GM19238 (cell line): ENCODE results near the gene NDRG3.
A peak's percentile ranks its signal among the peaks of the same experiment; 100 is the strongest.
"Not testable (repeated sequence)": the region's sequence is repeated elsewhere in the genome, so short reads cannot be mapped to it uniquely, and the experiment has no call there.

Source experiments
- DNase-seq: peaks from one replicate; pipeline ENCODE4 v3.0.0; 2011; ENCODE audit warnings: low spot score; ENCODE audit not compliant: insufficient read length

Gene NDRG3

DNA sequence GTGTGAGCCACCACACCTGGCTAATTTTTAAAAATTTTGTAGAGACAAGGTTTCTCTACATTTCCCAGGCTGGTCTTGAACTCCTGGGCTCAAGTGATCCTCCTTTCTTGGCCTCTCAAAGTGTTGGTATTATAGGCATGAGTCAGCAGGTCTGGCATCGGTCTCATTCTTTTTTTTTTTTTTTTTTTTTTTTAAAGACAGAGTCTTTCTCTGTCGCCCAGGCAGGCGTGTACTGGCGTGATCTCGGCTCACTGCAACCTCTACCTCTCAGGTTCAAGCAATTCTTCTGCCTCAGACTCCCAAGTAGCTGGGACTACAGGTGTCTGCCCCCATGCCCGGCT is 137.5 kb downstream of the NDRG3 start:
- not testable (repeated sequence) for DNase-seq

DNA sequence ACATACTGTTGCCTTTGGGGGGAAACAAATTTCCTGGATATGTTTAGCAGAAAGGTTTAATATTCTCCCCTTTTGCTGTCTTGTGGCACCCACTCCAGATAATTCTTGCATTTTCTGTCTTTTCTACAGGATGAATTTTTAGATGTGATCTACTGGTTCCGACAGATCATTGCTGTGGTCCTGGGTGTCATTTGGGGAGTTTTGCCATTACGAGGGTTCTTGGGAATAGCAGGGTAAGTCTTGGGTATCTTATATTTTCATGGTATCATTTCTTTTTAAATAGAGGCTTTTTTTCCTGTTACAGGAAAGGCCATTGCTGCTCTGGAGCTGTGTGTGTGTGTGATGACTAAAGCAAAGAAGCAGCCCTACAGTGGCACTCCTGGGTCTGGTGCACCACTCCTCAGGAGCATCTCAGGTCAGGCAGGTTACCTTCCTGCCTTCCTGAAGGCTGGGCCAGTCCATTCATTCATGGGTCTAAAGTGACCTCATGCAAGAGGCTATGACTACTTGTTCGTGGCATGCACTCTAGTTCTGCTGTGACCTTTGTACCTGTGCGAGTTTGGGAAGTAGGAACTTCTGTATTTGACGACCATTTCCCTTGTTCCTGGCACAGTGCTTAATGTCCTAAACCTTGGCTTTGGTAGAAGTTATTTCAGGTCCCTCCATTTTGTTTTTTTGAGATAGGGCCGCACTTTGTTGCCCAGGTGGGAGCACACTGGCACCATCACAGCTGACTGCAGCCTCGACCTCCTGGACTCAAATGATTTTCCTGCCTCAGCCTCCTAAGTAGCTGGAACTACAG is 138.1 kb downstream of the NDRG3 start:
- DNase-seq: no peak

DNA sequence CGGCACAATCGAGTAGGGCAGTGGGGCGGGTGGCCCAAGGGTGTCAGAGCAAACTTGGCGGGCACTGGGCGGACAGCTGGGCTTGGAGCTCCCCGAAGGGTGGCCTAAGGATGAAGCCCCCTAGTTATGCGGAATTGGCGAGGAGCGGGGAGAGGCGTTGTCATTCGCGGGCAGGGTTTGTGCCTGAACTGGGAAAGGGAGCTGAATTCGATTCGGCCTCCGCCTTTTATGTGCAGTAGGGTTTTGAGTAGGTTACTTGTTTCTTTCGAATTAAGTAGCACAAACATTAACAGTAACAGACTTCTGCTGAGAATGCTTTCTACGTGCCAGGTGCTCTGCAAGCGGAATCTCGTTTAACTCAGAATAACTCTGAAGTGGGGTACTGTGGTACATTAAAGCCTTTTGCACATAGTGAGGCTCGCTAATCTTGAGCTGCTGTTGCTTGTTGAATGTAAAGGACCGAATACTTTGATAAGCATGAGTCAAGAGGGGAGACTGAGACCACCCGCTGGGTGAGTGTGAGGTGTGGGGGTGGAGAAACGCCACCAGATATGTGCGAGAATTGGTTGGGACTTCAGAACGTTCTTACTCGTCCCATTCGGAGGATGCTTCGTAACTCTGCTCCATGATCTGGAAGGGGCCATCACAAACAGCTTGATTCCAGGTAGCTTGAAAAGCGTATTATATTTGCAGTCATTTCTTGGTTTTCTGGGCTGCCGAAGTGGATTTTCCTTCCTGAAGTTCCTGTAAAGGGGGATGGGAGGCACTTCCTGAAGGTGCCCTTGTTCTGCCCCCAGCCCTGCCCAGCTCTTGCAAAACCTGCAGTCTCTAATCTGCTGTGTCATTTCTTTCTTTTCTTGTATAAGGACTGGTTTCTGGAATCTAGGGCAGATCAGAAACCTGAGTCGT is 139.5 kb downstream of the NDRG3 start:
- DNase-seq: no peak

DNA sequence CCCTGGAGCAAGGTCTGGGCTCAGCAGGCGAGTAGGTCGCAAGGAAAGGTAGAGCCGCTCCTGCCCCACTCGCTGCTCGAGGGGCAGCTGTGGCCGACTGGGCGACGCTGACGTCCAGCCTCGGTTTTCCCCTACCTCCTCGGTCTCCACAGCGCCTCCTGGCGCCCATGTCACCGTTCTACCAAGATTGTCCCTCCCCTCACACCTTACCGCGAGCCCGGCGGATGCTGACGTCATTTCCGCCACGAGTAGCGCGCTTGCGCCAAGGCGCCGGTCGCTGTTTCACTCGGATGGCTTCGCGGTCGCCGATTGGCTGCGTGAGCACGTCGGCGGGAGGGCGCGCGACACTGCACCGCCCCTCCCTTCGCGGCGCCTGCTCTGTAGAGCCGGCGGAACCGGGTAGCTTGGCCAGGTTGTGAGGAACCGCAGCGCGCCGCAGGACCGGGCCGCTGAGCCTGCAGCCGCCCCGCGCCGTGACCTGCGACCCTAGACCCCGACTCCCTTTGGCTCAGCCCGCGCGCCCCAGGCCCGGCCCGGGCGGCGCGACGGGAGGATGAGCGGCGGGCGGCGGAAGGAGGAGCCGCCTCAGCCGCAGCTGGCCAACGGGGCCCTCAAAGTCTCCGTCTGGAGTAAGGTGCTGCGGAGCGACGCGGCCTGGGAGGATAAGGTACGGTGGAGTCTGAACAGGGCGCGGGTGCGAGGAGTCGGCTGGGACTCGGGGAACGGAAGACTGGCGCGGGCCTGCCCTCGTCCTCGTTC is 140.3 kb downstream of the NDRG3 start, which contains the start of gene RAB5IF:
TSS of gene RAB5IF (plus strand) at position 381 of the 759 bp plus-strand sequence. CDS start at position 554, 173 bp downstream.
- peak; percentile 76 for DNase-seq

DNA sequence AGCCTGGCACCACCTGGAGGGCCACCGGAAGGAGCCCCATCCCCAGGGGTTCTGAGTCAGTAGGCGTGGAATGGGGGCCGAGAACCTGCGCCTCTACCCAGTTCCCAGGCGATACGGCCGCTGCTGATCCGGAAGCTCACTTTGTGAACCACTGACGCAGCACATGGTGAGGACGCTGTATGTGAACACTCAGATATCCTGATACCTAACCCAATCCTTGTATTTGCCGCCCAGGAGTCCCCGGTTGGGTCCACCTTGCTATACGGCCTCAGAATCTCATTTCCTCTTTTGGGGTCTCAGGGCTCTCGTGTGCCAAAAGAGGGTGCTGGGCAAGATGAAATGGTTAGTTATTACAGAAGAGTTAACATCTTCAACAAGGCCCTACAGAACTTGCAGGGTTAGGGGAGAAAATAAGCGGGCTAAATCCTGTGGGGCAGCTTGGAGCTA is 140.9 kb downstream of the NDRG3 start:
- DNase-seq: peak; percentile 31
